Tibial nerve (tissue), 4 donors: ENCODE measurements around the gene RAPGEF3. TPM values are rescaled to one million over a fixed set of nuclear protein-coding genes. Genes with fewer than 3 reads are reported as not detected.
A peak's percentile ranks its signal among the peaks of the same experiment; 100 is the strongest.

Experiments used
- DNase-seq, 2 donors: peaks; one replicate each; pipeline ENCODE4 v3.0.0-alpha.2; 2019; ENCODE audit warnings: low spot score in 2 of 2
- H3K27ac ChIP-seq, 4 donors: fragments of 200-600 bp; sonication (generic) in 3 of 4; one replicate each; pipeline ENCODE4 v1.5.1; 2017 to 2019; ENCODE audit warnings: mild to moderate bottlenecking in 1 of 4
- H3K27me3 ChIP-seq, 2 donors: fragments of 200-600 bp; sonication (generic) in 1 of 2; one replicate each; pipeline versions ENCODE4 v1.5.1 to v1.6.0; 2017 to 2019
- H3K36me3 ChIP-seq, 3 donors: fragments of 200-600 bp; sonication (generic); one replicate each; pipeline ENCODE4 v1.5.1; 2018 to 2019
- H3K4me1 ChIP-seq, 4 donors: fragments of 200-600 bp; sonication (generic) in 3 of 4; one replicate each; pipeline ENCODE4 v1.5.1; 2017 to 2019
- H3K4me3 ChIP-seq, 4 donors: fragments of 200-600 bp; sonication (generic) in 3 of 4; one replicate each; pipeline ENCODE4 v1.5.1; 2017 to 2019; ENCODE audit warnings: mild to moderate bottlenecking in 1 of 4, moderate library complexity in 1 of 4
- H3K9me3 ChIP-seq, 4 donors: fragments of 200-600 bp; sonication (generic) in 3 of 4; one replicate each; pipeline ENCODE4 v1.5.1; 2017 to 2019
- EP300 ChIP-seq, 2 donors: sonication (generic); formaldehyde crosslinking; IDR thresholded peaks; one replicate each; pipeline ENCODE4 v1.6.1; 2017; ENCODE audit warnings: antibody characterized with exemption in 2 of 2, mild to moderate bottlenecking in 1 of 2
- POLR2A ChIP-seq, 2 donors: fragments of 450-650 bp; IDR thresholded peaks; one replicate each; pipeline ENCODE4 v1.6.1; 2017; ENCODE audit warnings: antibody characterized with exemption in 2 of 2, mild to moderate bottlenecking in 2 of 2, moderate library complexity in 2 of 2
- WGBS, 2 donors: methylation state at CpG; one replicate each; pipeline ENCODE4 v1.1.5; 2018; 5-methylcytosine and 5-hydroxymethylcytosine counted together
- total RNA-seq, 4 donors: library from RNA; depleted of rRNA; stranded (reverse); fragments of >200 nt; gene quantifications; one replicate each; pipeline ENCODE4 v1.1.0, GENCODE V29; 2016
- TF ChIP-seq, protein P1 (sequence below), 5 experiments: fragments of 200-600 bp in 3 of 5; fragments of 450-650 bp in 2 of 5; sonication (generic) in 3 of 5; IDR thresholded peaks; one replicate each; pipeline ENCODE4 v1.5.1; 2016 to 2019; ENCODE audit warnings: antibody characterized with exemption in 5 of 5, mild to moderate bottlenecking in 3 of 5, moderate library complexity in 2 of 5

RAPGEF3 gene
- total RNA-seq, 4 donors from 2014 or later = 47.3 to 109 (median 83.6) TPM

DNA sequence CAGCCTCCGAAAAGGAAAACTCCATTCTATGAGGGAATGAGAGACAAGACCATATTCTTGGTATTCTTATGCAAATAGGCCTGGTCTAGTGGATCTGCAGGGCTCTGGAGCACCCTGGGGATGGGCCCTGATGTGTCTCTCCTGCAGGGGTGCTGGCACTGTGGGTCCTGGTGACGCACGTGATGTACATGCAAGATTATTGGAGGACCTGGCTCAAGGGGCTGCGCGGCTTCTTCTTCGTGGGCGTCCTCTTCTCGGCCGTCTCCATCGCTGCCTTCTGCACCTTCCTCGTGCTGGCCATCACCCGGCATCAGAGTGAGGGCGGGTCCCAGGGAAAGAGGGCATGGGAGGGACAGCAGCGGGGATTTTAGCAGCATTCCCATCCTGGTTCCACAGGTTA lies 20.2 kb upstream of the RAPGEF3 start:
- no peaks in the 10 kb centered on the region for H3K9me3 ChIP-seq
- TF ChIP-seq, protein P1, sequence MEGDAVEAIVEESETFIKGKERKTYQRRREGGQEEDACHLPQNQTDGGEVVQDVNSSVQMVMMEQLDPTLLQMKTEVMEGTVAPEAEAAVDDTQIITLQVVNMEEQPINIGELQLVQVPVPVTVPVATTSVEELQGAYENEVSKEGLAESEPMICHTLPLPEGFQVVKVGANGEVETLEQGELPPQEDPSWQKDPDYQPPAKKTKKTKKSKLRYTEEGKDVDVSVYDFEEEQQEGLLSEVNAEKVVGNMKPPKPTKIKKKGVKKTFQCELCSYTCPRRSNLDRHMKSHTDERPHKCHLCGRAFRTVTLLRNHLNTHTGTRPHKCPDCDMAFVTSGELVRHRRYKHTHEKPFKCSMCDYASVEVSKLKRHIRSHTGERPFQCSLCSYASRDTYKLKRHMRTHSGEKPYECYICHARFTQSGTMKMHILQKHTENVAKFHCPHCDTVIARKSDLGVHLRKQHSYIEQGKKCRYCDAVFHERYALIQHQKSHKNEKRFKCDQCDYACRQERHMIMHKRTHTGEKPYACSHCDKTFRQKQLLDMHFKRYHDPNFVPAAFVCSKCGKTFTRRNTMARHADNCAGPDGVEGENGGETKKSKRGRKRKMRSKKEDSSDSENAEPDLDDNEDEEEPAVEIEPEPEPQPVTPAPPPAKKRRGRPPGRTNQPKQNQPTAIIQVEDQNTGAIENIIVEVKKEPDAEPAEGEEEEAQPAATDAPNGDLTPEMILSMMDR (IDR thresholded peaks at IDR 0.05) = no peak
- TF ChIP-seq EP300 (IDR thresholded peaks at IDR 0.05) = no peak
- no peak for TF ChIP-seq POLR2A (IDR thresholded peaks at IDR 0.05)
- no peak for DNase-seq
- H3K27ac ChIP-seq = peak overlapping the region in 1 of 4 donors; percentile 89
- 44 to 51% methylated on average over 14 of the region's 14 CpGs for WGBS, 2 donors
- no peak overlapping the region for H3K4me3 ChIP-seq
- H3K4me1 ChIP-seq = peaks cover 0 to 79% (median 50%) of the 10 kb centered on the region in 4 donors
- no peaks in the 10 kb centered on the region for H3K27me3 ChIP-seq
- peaks cover 0 to 35% (median 5%) of the 10 kb centered on the region in 3 donors for H3K36me3 ChIP-seq

- Histone ChIP-seq H3K4me3 (no peak overlapping the region), H3K4me1 (peaks cover 0 to 73% (median 52%) of the 10 kb centered on the region in 4 donors), H3K27me3 (no peaks in the 10 kb centered on the region), H3K27ac (peak overlapping the region in 3 of 4 donors; percentile 57 to 90 (median 89)), H3K9me3 (no peaks in the 10 kb centered on the region), H3K36me3 (peaks cover 0 to 25% (median 0%) of the 10 kb centered on the region in 3 donors)
- WGBS, 2 donors = 49 to 55% methylated on average over 9 of the region's 9 CpGs
- no peak for DNase-seq
- no peak for TF ChIP-seq EP300 (IDR thresholded peaks at IDR 0.05)
- TF ChIP-seq, protein P1 (IDR thresholded peaks at IDR 0.05) = no peak
- no peak for TF ChIP-seq POLR2A (IDR thresholded peaks at IDR 0.05)
These were observed 19.3 kb upstream of the RAPGEF3 start for GRCh38 chr12:47777741-47778558.

GRCh38 chr12:47777151-47777550 lies 18.5 kb upstream of the RAPGEF3 start:
- no peak overlapping the region for H3K4me3 ChIP-seq
- H3K4me1 ChIP-seq = peaks cover 0 to 73% (median 52%) of the 10 kb centered on the region in 4 donors
- 33 to 67% methylated on average over 1 of the region's 1 CpG for WGBS, 2 donors
- peak overlapping the region; percentile 12 to 90 (median 73) for H3K27ac ChIP-seq
- no peak for DNase-seq
- TF ChIP-seq, protein P1 (IDR thresholded peaks at IDR 0.05) = no peak
- TF ChIP-seq EP300 (IDR thresholded peaks at IDR 0.05) (no peak), POLR2A (IDR thresholded peaks at IDR 0.05) (no peak)
- no peaks in the 10 kb centered on the region for H3K27me3 ChIP-seq
- peaks cover 0 to 17% (median 0%) of the 10 kb centered on the region in 3 donors for H3K36me3 ChIP-seq
- H3K9me3 ChIP-seq = no peaks in the 10 kb centered on the region

DNA sequence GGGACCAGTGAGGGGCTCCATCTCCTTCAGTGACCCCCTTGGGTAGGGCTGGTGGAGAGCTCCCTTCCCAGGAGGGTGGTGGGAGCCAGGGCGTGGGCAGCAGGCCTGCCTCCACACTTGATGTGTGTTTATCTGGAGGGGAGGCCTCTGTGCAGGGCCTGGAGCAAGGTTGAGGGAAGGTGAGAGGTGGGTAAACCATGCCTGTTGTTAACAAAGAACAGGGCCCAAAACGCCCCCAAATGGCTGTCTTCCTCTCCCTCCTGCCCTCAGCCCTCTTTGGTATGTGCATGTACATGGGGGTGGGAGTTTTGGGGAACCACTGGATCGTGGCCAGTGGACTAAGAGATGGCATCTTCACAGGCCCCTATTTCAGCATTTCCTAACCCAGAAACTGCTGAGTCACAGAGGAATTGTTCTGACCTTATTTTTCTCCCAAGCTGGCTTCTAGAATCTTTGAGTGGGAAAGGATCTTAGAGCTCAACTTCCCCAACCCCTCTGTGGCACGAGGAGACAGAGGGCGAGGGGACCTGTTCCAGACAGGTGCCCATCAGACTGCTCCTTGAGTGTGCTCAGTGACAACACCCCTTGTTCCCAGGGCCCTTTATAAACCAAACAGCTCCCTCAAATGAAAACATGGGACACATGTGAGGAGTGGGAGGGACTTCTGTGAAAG lies 17.9 kb upstream of the RAPGEF3 start:
- Histone ChIP-seq H3K9me3 (no peaks in the 10 kb centered on the region), H3K27ac (peak overlapping the region; percentile 12 to 90 (median 73)), H3K4me3 (no peak overlapping the region), H3K27me3 (no peaks in the 10 kb centered on the region), H3K4me1 (peaks cover 0 to 73% (median 52%) of the 10 kb centered on the region in 4 donors), H3K36me3 (peaks cover 0 to 12% (median 0%) of the 10 kb centered on the region in 3 donors)
- WGBS, 2 donors = 43 to 52% methylated on average over 5 of the region's 5 CpGs
- DNase-seq = no peak
- TF ChIP-seq EP300 (IDR thresholded peaks at IDR 0.05) (no peak), POLR2A (IDR thresholded peaks at IDR 0.05) (no peak)
- TF ChIP-seq, protein P1 (IDR thresholded peaks at IDR 0.05) = no peak
